NCI-H2107 (cell line): ENCODE data around the gene MCOLN3.
"Not testable (repeated sequence)": the region's sequence is repeated elsewhere in the genome, so short reads cannot be mapped to it uniquely, and the experiment has no call there.

ENCODE experiments used
- DNase-seq: peaks from one replicate; lab custom pipeline; 2025; lab: John Stamatoyannopoulos, UW

The MCOLN3 gene

GRCh38 chr1:85047472-85048295, 616 bp downstream of the MCOLN3 start:
- no peak for DNase-seq

GRCh38 chr1:85047144-85047471, 1.2 kb downstream of the MCOLN3 start:
- DNase-seq: no peak

DNA sequence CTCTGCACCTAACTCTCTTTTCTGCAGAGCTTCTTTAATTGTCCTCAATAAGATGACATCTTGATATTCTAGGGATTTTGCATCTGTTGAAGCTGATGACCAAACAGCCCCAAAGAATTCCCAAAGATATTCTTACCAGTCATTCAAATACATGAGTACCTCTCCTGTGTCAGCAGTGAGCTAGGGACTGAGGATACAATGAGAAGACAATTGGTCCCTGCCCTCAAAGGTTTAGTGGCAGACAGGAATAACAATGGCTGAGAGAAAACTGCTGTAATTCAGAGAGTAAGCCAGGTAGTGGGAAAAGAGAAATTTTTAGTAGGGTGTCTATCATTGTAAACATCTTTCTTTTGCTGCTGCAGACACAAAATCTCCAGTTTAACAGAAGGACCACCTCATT, 5.9 kb downstream of the MCOLN3 start:
- DNase-seq: no peak

DNA sequence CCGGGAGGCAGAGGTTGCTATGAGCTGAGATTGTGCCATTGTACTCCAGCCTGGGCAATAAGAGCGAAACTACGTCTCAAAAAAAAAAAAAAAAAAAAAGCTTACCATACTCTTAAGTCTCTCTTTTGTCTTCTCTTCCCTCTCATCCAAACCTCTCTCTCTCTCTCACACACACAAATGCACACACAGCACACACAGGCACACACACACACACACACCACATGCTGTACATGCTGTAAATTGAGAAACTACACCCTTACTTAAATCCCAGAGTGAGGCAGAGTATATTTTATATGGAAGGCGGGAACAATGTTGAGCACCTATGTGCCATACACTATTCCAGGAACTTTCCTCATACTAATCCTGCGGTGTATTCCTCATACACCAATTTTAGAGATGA, 6.5 kb downstream of the MCOLN3 start:
- no peak for DNase-seq

- DNase-seq: no peak
These were observed 15.1 kb downstream of the MCOLN3 start for GRCh38 chr1:85033221-85033620.

DNA sequence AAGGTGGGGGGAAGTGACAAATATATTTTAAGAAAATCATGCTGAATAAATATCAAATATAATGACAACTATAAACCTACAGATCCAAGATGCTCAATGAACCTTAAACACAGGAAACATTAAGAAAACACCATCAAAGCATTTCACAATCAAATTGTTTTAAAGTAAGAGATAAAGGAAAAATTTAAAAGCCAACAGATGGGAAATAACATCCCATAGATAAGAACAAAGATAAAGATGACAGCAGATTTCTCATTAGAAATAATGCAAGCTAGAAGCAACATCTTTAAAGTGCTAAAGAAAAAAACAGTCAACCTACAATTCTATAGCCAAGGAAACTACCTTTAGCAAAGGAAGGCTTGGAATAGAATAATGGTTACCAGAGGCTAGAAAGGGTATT, 17.8 kb downstream of the MCOLN3 start:
- DNase-seq: no peak

DNA sequence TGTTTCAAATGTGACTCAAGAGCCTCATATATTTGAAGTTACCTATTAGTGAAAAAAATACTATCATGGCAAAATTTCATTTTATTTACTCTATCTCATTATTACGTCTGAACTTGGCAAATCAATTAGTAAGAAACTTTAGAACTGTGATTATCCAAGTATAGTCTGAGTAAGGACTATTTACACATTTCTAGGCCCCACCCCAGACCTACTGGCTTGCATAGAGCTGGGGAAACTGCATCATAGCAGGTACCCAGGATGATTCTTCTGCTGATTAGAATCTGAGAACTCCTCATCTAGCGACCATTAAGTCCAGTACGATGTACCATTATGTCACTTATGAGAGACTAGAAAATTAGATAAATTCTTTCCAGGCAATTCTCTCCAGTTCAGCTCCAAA, 20.1 kb downstream of the MCOLN3 start:
- DNase-seq: no peak

DNA sequence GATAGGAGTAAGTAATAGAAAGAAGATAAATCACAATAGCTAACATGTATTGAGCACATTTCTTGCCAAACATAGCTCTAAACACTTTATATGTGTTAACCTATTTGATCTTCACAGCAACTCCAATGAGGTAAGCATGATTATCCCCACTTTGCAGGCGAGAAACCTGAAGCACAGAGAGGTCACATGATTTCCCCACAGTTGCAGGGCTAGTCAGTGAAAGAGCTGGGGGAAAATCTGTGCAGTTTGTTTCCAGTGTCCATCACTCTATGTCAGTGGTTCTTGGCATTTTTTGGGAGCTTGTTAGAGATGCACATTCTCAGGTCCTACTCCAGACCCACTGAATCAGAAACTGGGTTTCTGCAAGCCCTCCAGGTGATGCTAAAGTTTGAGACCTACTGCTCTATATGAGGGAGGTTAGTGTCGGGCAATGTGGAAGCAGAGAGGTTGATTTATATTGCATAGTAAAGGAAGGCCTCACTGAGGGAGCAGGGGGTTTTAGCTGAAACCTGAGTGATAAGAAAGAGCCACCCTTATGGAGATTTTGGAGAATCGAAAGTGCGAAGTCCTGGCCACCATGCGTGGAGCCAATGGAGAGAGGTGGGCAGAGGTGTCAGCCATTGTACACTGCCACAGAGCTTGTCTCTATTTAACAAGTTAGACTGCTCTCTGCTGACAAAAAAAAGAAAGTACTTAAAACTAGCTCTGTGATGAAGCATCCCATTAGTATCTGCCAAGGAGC, 20.9 kb downstream of the MCOLN3 start:
- no peak for DNase-seq

GRCh38 chr1:85025940-85026339, 22.4 kb downstream of the MCOLN3 start:
- DNase-seq: no peak

- no peak for DNase-seq
These were observed 23.6 kb downstream of the MCOLN3 start for GRCh38 chr1:85024736-85025135.

DNA sequence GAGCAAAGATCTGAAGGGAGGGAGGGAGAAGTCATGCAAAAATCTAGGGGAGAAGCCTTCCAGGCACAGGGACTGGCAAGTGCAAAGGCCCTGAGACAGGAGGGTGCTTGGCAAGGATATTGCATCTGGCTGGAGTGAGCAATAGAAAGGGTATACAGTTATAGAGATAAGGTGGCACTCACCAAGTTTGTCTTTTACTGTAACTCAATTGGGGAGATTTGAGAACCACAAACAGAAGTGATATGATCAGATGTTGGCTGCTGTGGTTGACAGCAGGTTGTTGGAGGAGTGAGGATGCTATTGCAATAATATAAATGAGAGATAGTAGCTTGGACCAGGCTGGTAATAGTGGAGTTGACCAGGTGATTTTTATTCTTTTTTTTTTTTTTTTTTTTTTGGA, 25.6 kb downstream of the MCOLN3 start:
- DNase-seq: no peak

DNA sequence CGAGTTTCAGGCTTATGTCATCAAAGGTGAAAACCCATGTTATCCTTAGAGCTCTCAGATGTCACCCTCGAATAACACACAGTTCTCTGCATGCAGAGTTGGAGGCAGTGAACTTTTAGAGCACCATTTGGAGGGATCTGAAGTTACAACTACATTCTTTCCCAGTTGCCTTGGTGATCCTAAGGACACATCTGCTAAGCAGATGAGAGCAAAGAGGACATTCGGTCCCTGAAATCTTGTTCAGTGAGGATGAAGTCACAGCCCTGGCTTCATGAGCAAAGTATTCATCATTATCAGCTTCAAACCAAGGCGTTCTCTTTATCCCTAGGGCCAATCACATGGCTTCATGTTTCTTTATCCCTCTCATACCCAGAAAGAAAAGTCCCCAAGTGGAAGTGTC, 28.3 kb downstream of the MCOLN3 start:
- no peak for DNase-seq

GRCh38 chr1:85015826-85016225, 32.5 kb downstream of the MCOLN3 start:
- DNase-seq: no peak

GRCh38 chr1:85005641-85006040, 42.7 kb downstream of the MCOLN3 start:
- DNase-seq: not testable (repeated sequence)

- no peak for DNase-seq
These were observed 46.6 kb downstream of the MCOLN3 start for GRCh38 chr1:85001742-85002141.

DNA sequence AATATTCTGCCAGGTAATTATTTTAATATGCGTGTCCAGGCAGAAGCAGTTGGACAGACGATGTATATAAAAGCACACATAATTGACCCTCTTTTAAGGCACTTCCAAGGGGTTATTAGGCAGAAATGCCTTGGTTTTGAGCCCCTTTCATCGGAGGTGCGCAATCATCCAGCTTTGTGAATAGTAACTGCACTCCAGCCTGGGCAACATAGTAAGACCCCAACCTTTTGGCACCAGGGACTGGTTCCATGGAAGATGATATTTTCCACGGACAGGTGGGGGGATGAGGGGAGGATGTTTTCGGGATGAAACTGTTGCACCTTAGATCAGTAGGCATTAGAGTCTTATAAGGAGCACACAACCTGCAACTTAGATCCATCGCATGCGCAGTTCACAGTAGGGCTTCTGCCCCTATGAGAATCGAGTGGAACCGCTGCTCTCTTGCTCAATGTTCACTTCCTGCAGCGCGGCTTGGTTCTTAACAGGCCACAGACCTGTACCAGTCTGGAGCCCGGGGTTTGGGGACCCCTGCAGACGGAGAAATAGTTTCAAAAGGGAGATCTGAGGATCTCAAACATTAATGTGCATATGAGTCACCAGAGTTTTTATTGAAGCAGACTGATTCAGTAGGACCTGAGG, 49.5 kb downstream of the MCOLN3 start:
- DNase-seq: no peak

GRCh38 chr1:84997667-84998600, 50.4 kb downstream of the MCOLN3 start:
- DNase-seq: no peak

GRCh38 chr1:84996846-84997666, 51.2 kb downstream of the MCOLN3 start, which contains the start of gene MCOLN2:
Gene MCOLN2 (minus strand): TSS chr1:84997113. CDS start chr1:84996872, 241 bp downstream.
- DNase-seq: peak; percentile 44

DNA sequence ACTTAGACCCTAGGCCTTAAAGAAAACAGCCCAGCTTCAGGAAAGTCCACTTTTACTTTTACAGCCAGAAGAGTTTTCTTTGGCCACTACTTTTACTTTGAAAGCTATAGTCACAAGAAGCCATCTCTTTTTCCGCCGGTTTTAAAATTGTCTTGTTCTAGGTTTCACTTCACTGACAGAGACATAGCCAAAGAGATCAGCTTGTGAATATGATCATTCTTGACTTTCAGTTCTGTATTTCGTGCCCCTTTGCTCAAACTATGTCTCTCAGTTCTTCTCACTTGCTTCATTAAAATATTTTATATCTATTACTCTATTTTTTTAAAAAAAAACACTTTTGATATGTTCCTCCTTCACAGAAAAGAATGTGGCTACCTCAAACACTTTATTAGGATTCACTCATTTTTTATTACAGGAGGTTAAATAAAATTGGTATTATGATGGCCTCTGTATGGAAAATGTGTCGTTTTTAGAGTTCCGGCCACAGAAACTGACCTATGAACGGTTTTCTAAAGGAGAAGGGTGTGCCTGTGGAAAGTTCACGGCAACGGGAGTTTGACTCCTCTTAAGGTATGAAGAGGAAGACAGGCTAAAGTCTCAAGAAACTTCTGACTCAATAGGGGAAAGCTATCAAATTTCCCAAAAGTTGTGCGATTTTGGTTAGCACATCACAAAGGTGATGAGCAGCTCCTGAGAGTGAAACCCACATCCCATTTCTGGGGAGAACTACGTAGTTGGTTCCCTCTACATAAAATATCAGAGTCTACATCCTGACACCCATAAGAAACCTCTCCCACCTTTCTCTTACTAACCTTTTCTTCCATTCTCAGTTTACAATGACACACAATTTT, 52.6 kb downstream of the MCOLN3 start:
- no peak for DNase-seq
